HCT116 (cell line): Measurements from ENCODE around the gene PTGR3. TPM values are rescaled to one million over a fixed set of nuclear protein-coding genes. Genes with fewer than 3 reads are reported as not detected.

Source experiments
- ATAC-seq: fragments of 200-7000 bp; cut with Tn5 transposase; 2 replicates; pipeline ENCODE4 v1.9.1; 2020; ENCODE audit warnings: mild to moderate bottlenecking, moderate library complexity
- BruUV-seq: library from RNA; stranded (reverse); fragments of 400-500 nt; replicated peaks from 2 replicates; lab custom pipeline; 2021; lab: Mats Ljungman, UMichigan
- CTCF ChIA-PET: fragments of 300-600 bp; sonication (Branson Sonifier 250); formaldehyde crosslinking; loops from one replicate; lab custom pipeline; 2021; ENCODE audit warnings: antibody characterized with exemption; lab: Charles Lee
- POLR2A ChIA-PET: fragments of 300-600, 350-600 bp; sonication (Branson Sonifier 250); formaldehyde crosslinking; loops from one replicate; lab custom pipeline; 2021; ENCODE audit warnings: antibody characterized with exemption; lab: Charles Lee
- RAD21 ChIA-PET, 2 experiments: fragments of 300-600 bp; sonication (Branson Sonifier 250); formaldehyde crosslinking; loops; one replicate each; lab custom pipeline; 2023; ENCODE audit warnings: low total read pairs in 2 of 2; ENCODE audit not compliant: uncharacterized antibody in 2 of 2, unreplicated experiment in 2 of 2, low non-redundant PET in 1 of 2; lab: Charles Lee
- DNase-seq: peaks from one replicate; pipeline ENCODE4 v3.0.0-alpha.2; 2010; ENCODE audit warnings: low read depth, low spot score
- H2AFZ ChIP-seq: fragments of 200-600 bp; shearing (Covaris generic), sonication (generic); 2 replicates; pipeline ENCODE4 v1.6.1; 2017; ENCODE audit warnings: low read depth, mixed run types, mixed read lengths, antibody characterized with exemption, low read length; ENCODE audit not compliant: poor library complexity, severe bottlenecking
- H3K27ac ChIP-seq: 2 replicates; pipeline ENCODE4 v1.5.1; 2012; ENCODE audit warnings: low read depth, low read length
- H3K27me3 ChIP-seq: fragments of 200-600 bp; sonication (generic); 2 replicates; pipeline ENCODE4 v1.6.1; 2016; ENCODE audit warnings: mixed run types, low read length, mixed read lengths; ENCODE audit not compliant: insufficient read depth
- H3K36me3 ChIP-seq, 2 experiments: fragments of 200-500 bp in 1 of 2; fragments of 200-600 bp in 1 of 2; sonication (Bioruptor generic) in 1 of 2; sonication (generic) in 1 of 2; 2 replicates each; pipeline versions ENCODE4 v1.5.1 to v1.6.1; 2014 to 2016; ENCODE audit warnings: low read length in 2 of 2, inconsistent platforms in 1 of 2, mixed read lengths in 1 of 2, mixed run types in 1 of 2; ENCODE audit not compliant: insufficient read depth in 2 of 2, control insufficient read depth in 1 of 2
- H3K4me1 ChIP-seq, 2 experiments: fragments of 200-600 bp in 1 of 2; sonication (generic) in 1 of 2; 2 replicates each; pipeline versions ENCODE4 v1.5.1 to v1.6.1; 2012 to 2017; ENCODE audit warnings: low read length in 2 of 2, inconsistent platforms in 1 of 2, mild to moderate bottlenecking in 1 of 2, mixed read lengths in 1 of 2, mixed run types in 1 of 2, moderate library complexity in 1 of 2; ENCODE audit not compliant: insufficient read depth in 2 of 2, control insufficient read depth in 1 of 2
- H3K4me2 ChIP-seq: fragments of 200-600 bp; sonication (generic); 2 replicates; pipeline ENCODE4 v1.6.1; 2017; ENCODE audit warnings: mixed run types, low read length, mixed read lengths
- H3K4me3 ChIP-seq, 2 experiments: fragments of 200-600 bp in 1 of 2; sonication (generic) in 1 of 2; replicated peaks in 1 of 2; 2 replicates each; pipeline ENCODE4 v1.5.1; 2011 to 2016; ENCODE audit warnings: low read length in 2 of 2, control low read depth in 1 of 2, low read depth in 1 of 2, mild to moderate bottlenecking in 1 of 2, mixed read lengths in 1 of 2, mixed run types in 1 of 2
- H3K79me2 ChIP-seq: fragments of 200-600 bp; sonication (generic); 2 replicates; pipeline ENCODE4 v1.6.1; 2017; ENCODE audit warnings: mild to moderate bottlenecking, mixed run types, low read length, moderate library complexity, mixed read lengths; ENCODE audit not compliant: insufficient read depth
- H3K9ac ChIP-seq: fragments of 200-600 bp; sonication (generic); 2 replicates; pipeline ENCODE4 v1.6.1; 2016; ENCODE audit warnings: low read length, mixed read lengths
- H3K9me2 ChIP-seq: fragments of 200-600 bp; sonication (generic), shearing (Covaris generic); 2 replicates; pipeline ENCODE4 v1.6.1; 2017; ENCODE audit warnings: mixed run types, mild to moderate bottlenecking, moderate library complexity; ENCODE audit not compliant: insufficient read depth
- H3K9me3 ChIP-seq, 2 experiments: fragments of 200-500 bp in 1 of 2; fragments of 200-600 bp in 1 of 2; sonication (Bioruptor generic) in 1 of 2; sonication (generic) in 1 of 2; 2 replicates each; pipeline ENCODE4 v1.6.1; 2014 to 2017; ENCODE audit warnings: low read length in 2 of 2, mixed read lengths in 2 of 2, inconsistent platforms in 1 of 2, low read depth in 1 of 2, mild to moderate bottlenecking in 1 of 2, mixed run types in 1 of 2, moderate library complexity in 1 of 2; ENCODE audit not compliant: control insufficient read depth in 1 of 2, insufficient read depth in 1 of 2
- H4K20me1 ChIP-seq: fragments of 200-600 bp; sonication (generic), shearing (Covaris generic); 2 replicates; pipeline ENCODE4 v1.6.1; 2017; ENCODE audit warnings: mixed run types, mild to moderate bottlenecking, moderate library complexity; ENCODE audit not compliant: insufficient read depth
- CEBPB ChIP-seq: IDR thresholded peaks from 2 replicates; pipeline ENCODE4 v1.6.1; 2012; ENCODE audit warnings: low read depth
- CTCF ChIP-seq, 3 experiments: fragments of 200-600 bp in 1 of 3; sonication (generic) in 1 of 3; IDR thresholded peaks in 2 of 3; conservative IDR thresholded peaks in 1 of 3; 2 replicates each; pipeline ENCODE4 v1.5.1; 2012 to 2017; ENCODE audit warnings: low read depth in 2 of 3, low read length in 2 of 3, antibody characterized with exemption in 1 of 3, borderline replicate concordance in 1 of 3, control low read depth in 1 of 3, mild to moderate bottlenecking in 1 of 3, mixed read lengths in 1 of 3, mixed run types in 1 of 3, moderate library complexity in 1 of 3; ENCODE audit not compliant: insufficient read depth in 1 of 3
- ELF1 ChIP-seq: IDR thresholded peaks from 2 replicates; pipeline ENCODE4 v1.6.1; 2012; ENCODE audit warnings: low read depth, borderline replicate concordance
- EZH2 ChIP-seq: fragments of 200-600 bp; sonication (generic); IDR thresholded peaks from 2 replicates; pipeline ENCODE4 v1.6.1; 2017; ENCODE audit warnings: antibody characterized with exemption, mixed run types
- EZH2phosphoT487 ChIP-seq: fragments of 200-600 bp; IDR thresholded peaks from 2 replicates; pipeline ENCODE4 v1.6.1; 2018; ENCODE audit warnings: antibody characterized with exemption, borderline replicate concordance
- JUND ChIP-seq: IDR thresholded peaks from 2 replicates; pipeline ENCODE4 v1.6.1; 2012
- POLR2A ChIP-seq: IDR thresholded peaks from 2 replicates; pipeline ENCODE4 v1.7.0; 2011; ENCODE audit warnings: borderline replicate concordance; ENCODE audit not compliant: insufficient read depth, insufficient read length; ENCODE audit errors: extremely low read depth
- SIN3A ChIP-seq: IDR thresholded peaks from 2 replicates; pipeline ENCODE4 v1.6.1; 2012; ENCODE audit warnings: low read depth
- ZBTB33 ChIP-seq: IDR thresholded peaks from 2 replicates; pipeline ENCODE4 v1.6.1; 2011; ENCODE audit warnings: mild to moderate bottlenecking, low read length, moderate library complexity; ENCODE audit not compliant: insufficient replicate concordance; ENCODE audit errors: extremely low read depth
- ZFX ChIP-seq: fragments of 450-650 bp; IDR thresholded peaks from 2 replicates; pipeline ENCODE4 v1.6.1; 2017
- ZNF274 ChIP-seq: fragments of 200-500 bp; sonication (Bioruptor generic); IDR thresholded peaks from 2 replicates; pipeline ENCODE4 v1.6.1; 2014; ENCODE audit warnings: mild to moderate bottlenecking, low read depth, low read length, inconsistent platforms
- intact Hi-C: fragments of 100-400 bp; cut with micrococcal nuclease; formaldehyde crosslinking; loops from 2 replicates; pipeline ENCODE4 v1.10.0; 2022
- total RNA-seq: library from RNA; stranded (reverse); gene quantifications from one replicate; pipeline ENCODE4 v1.2.1, GENCODE V29; 2021; ENCODE audit not compliant: unreplicated experiment

The PTGR3 gene
- total RNA-seq, 1 experiment from 2014 or later, result 25.3 TPM

GRCh38 chr18:75204732-75205513 lies 4.0 kb downstream of the PTGR3 start:
- peaks cover 12% of the 10 kb centered on the region in 2 experiments; a peak in 3 of 4 replicates for H3K4me1 ChIP-seq
- H3K9ac ChIP-seq, result no peak overlapping the region
- H3K27ac ChIP-seq, result no peak overlapping the region
- H3K27me3 ChIP-seq, result no peaks in the 10 kb centered on the region
- no peak overlapping the region for H2AFZ ChIP-seq
- H3K4me2 ChIP-seq, result no peak overlapping the region
- CTCF ChIA-PET, result no interaction called here
- no peaks in the 10 kb centered on the region for H3K9me3 ChIP-seq
- no peak for DNase-seq
- RAD21 ChIA-PET, result no interaction called here
- intact Hi-C loops, result no loop called here
- no peaks in the 10 kb centered on the region for H4K20me1 ChIP-seq
- no peak for TF ChIP-seq EZH2
- TF ChIP-seq EZH2phosphoT487, result no peak
- TF ChIP-seq CEBPB, result no peak
- TF ChIP-seq ZFX, result no peak
- no peak for TF ChIP-seq ZBTB33
- TF ChIP-seq POLR2A, result no peak
- TF ChIP-seq SIN3A, result no peak
- TF ChIP-seq JUND, result no peak
- no peak for TF ChIP-seq CTCF (IDR thresholded peaks at IDR 0.05 in 2 of 3, conservative IDR thresholded peaks at IDR 0.05 in 1 of 3; ENCODE audit: borderline replicate concordance in 1 of 3, insufficient read depth in 1 of 3, low read depth in 2 of 3, low read length in 2 of 3)
- no peak for TF ChIP-seq ZNF274
- no peak for TF ChIP-seq ELF1
- no peak for ATAC-seq
- H3K79me2 ChIP-seq, result peaks cover 61% of the 10 kb centered on the region
- POLR2A ChIA-PET, result no interaction called here
- H3K9me2 ChIP-seq, result no peaks in the 10 kb centered on the region
- BruUV-seq, result no TSS peak
- peaks cover 5 to 7% of the 10 kb centered on the region in 2 experiments; a peak in 2 of 4 replicates for H3K36me3 ChIP-seq
- no peak overlapping the region for H3K4me3 ChIP-seq
